Adipocyte (in vitro differentiated cells): ENCODE results near the gene NUTM2B.
"Not testable (repeated sequence)": the region's sequence is repeated elsewhere in the genome, so short reads cannot be mapped to it uniquely, and the experiment has no call there.

Experiments
- DNase-seq: peaks from one replicate; pipeline ENCODE4 v3.0.0-alpha.2; 2015; ENCODE audit warnings: low read depth
- H3K27me3 ChIP-seq: replicated peaks from 2 replicates; pipeline ENCODE4 v1.7.0; 2013; ENCODE audit warnings: mild to moderate bottlenecking, low read length, moderate library complexity; ENCODE audit not compliant: control insufficient read depth, insufficient read depth
- H3K36me3 ChIP-seq: 2 replicates; pipeline ENCODE4 v1.7.0; 2013; ENCODE audit warnings: low read length, mild to moderate bottlenecking, moderate library complexity; ENCODE audit not compliant: control insufficient read depth, insufficient read depth, severe bottlenecking
- H3K4me1 ChIP-seq: 2 replicates; pipeline ENCODE4 v1.7.0; 2013; ENCODE audit warnings: mild to moderate bottlenecking, low read length, moderate library complexity; ENCODE audit not compliant: control insufficient read depth, insufficient read depth
- H3K4me3 ChIP-seq: 2 replicates; pipeline ENCODE4 v1.7.0; 2013; ENCODE audit warnings: mild to moderate bottlenecking, low read length, moderate library complexity
- H3K9ac ChIP-seq: 2 replicates; pipeline ENCODE4 v1.7.0; 2013; ENCODE audit warnings: mild to moderate bottlenecking, low read length, moderate library complexity
- H3K9me3 ChIP-seq: 2 replicates; pipeline ENCODE4 v1.7.0; 2013; ENCODE audit warnings: mild to moderate bottlenecking, low read length, moderate library complexity; ENCODE audit not compliant: control insufficient read depth

NUTM2B gene

GRCh38 chr10:79748510-79748909, 45.5 kb downstream of the NUTM2B start:
- DNase-seq, H3K4me3 ChIP-seq, H3K4me1 ChIP-seq, H3K9me3 ChIP-seq, H3K36me3 ChIP-seq, H3K27me3 ChIP-seq, H3K9ac ChIP-seq: not testable (repeated sequence)

GRCh38 chr10:79753601-79754000, 50.6 kb downstream of the NUTM2B start:
- DNase-seq, H3K4me1 ChIP-seq, H3K4me3 ChIP-seq, H3K27me3 ChIP-seq, H3K9ac ChIP-seq, H3K9me3 ChIP-seq, H3K36me3 ChIP-seq: not testable (repeated sequence)

GRCh38 chr10:79758297-79758993, 55.4 kb downstream of the NUTM2B start:
- not testable (repeated sequence) for H3K27me3 ChIP-seq, H3K4me3 ChIP-seq, H3K4me1 ChIP-seq, DNase-seq, H3K9me3 ChIP-seq, H3K36me3 ChIP-seq, H3K9ac ChIP-seq
